Measurements from ENCODE around the gene RASSF9. TPM values are rescaled to one million over a fixed set of nuclear protein-coding genes. Genes with fewer than 3 reads are reported as not detected.

Gene RASSF9
- total RNA-seq, 1 experiment from 2014 or later, result 0.74 TPM

Other genes with a start within 250 kb of the RASSF9 start
- gene NTS, start 37.9 kb upstream of the RASSF9 start, total RNA-seq (2014; rRNA removed; shearing (Covaris generic)), result not detected in 2 replicates

Measured in A172 (cell line).